ENCODE data around the gene HS6ST3. TPM values are rescaled to one million over a fixed set of nuclear protein-coding genes. Genes with fewer than 3 reads are reported as not detected.

The HS6ST3 gene
- total and polyA plus RNA-seq, 9 of the 15 experiments (the other 6 are each of a cell fraction or from before 2014, with no cell fraction given): not detected

GRCh38 chr13:96809366-96810096 lies 719.6 kb downstream of the HS6ST3 start:
- H2AFZ ChIP-seq (ENCODE audit: low read depth, low read length): no peak overlapping the region
- no peak overlapping the region for H3K9ac ChIP-seq (ENCODE audit: insufficient read depth in 1 of 2, low read depth in 2 of 2, low read length in 2 of 2)
- FAIRE-seq: no peak
- no peaks in the 10 kb centered on the region for H3K4me1 ChIP-seq (replicated peaks in 1 of 2; ENCODE audit: control insufficient read depth in 2 of 2, insufficient read depth in 2 of 2, low read length in 2 of 2)
- no peaks in the 10 kb centered on the region for H3K27me3 ChIP-seq (ENCODE audit: control insufficient read depth in 2 of 2, insufficient read depth in 2 of 2, low read length in 2 of 2)
- H3K36me3 ChIP-seq (ENCODE audit: control insufficient read depth, insufficient read depth, low read length): no peaks in the 10 kb centered on the region
- ATAC-seq: no peak
- H3K4me3 ChIP-seq: no peak overlapping the region
- TF ChIP-seq ZNF764 (CRISPR knock-in tag; IDR thresholded peaks at IDR 0.05; ENCODE audit: low read depth) (no peak), XRCC4 (IDR thresholded peaks at IDR 0.05; ENCODE audit: extremely low read depth, insufficient read depth, insufficient read length) (no peak), ZNF253 (CRISPR knock-in tag; conservative IDR thresholded peaks at IDR 0.05) (no peak), FOS (IDR thresholded peaks at IDR 0.05; ENCODE audit: extremely low read depth, insufficient read length) (no peak)
- no peaks in the 10 kb centered on the region for H3K79me2 ChIP-seq (ENCODE audit: control insufficient read depth, insufficient read depth, low read length)
- no peaks in the 10 kb centered on the region for H3K9me1 ChIP-seq (ENCODE audit: control insufficient read depth, insufficient read depth, low read length)
- no peak overlapping the region for H3K4me2 ChIP-seq (ENCODE audit: insufficient read depth, low read length)
- in situ Hi-C loops (cut with MboI): no loop called here
- H3K27ac ChIP-seq (ENCODE audit: extremely low read depth, low read depth, low read length): no peak overlapping the region
- H4K20me1 ChIP-seq (replicated peaks; ENCODE audit: control insufficient read depth, insufficient read depth, low read length): no peaks in the 10 kb centered on the region
- ChIA-PET POLR2A (no interaction called here), CTCF (ENCODE audit: low intra/inter-chr PET ratio) (no interaction called here)
- DNase-seq (ENCODE audit: extremely low read depth in 1 of 4, low spot score in 3 of 4): no peak
- 2% methylated on average over 5 of the region's 5 CpGs for WGBS (ENCODE audit: insufficient coverage, low coverage, missing lambda C conversion rate)
- BruUV-seq (replicated peaks): no TSS peak
- intact Hi-C loops (cut with micrococcal nuclease): no loop called here
- H3K9me3 ChIP-seq (replicated peaks; ENCODE audit: control insufficient read depth, insufficient read depth, low read depth, low read length): no peaks in the 10 kb centered on the region; the same call in 1 of the 2 replicates

GRCh38 chr13:96810104-96810503 lies 720.2 kb downstream of the HS6ST3 start:
- DNase-seq (ENCODE audit: extremely low read depth in 1 of 4, low spot score in 3 of 4) (no peak), FAIRE-seq (no peak), ATAC-seq (no peak)
- Histone ChIP-seq H3K36me3 (ENCODE audit: control insufficient read depth, insufficient read depth, low read length) (no peaks in the 10 kb centered on the region), H3K4me3 (no peak overlapping the region), H3K9me1 (ENCODE audit: control insufficient read depth, insufficient read depth, low read length) (no peaks in the 10 kb centered on the region), H3K79me2 (ENCODE audit: control insufficient read depth, insufficient read depth, low read length) (no peaks in the 10 kb centered on the region), H3K27ac (ENCODE audit: extremely low read depth, low read depth, low read length) (no peak overlapping the region), H3K4me1 (replicated peaks in 1 of 2; ENCODE audit: control insufficient read depth in 2 of 2, insufficient read depth in 2 of 2, low read length in 2 of 2) (no peaks in the 10 kb centered on the region), H3K9me3 (replicated peaks; ENCODE audit: control insufficient read depth, insufficient read depth, low read depth, low read length) (no peaks in the 10 kb centered on the region; the same call in 1 of the 2 replicates), H3K4me2 (ENCODE audit: insufficient read depth, low read length) (no peak overlapping the region), H3K9ac (ENCODE audit: insufficient read depth in 1 of 2, low read depth in 2 of 2, low read length in 2 of 2) (no peak overlapping the region), H3K27me3 (ENCODE audit: control insufficient read depth in 2 of 2, insufficient read depth in 2 of 2, low read length in 2 of 2) (no peaks in the 10 kb centered on the region), H4K20me1 (replicated peaks; ENCODE audit: control insufficient read depth, insufficient read depth, low read length) (no peaks in the 10 kb centered on the region), H2AFZ (ENCODE audit: low read depth, low read length) (no peak overlapping the region)
- BruUV-seq (replicated peaks): no TSS peak
- in situ Hi-C loops (cut with MboI) (no loop called here), intact Hi-C loops (cut with micrococcal nuclease) (no loop called here)
- ChIA-PET POLR2A (no interaction called here), CTCF (ENCODE audit: low intra/inter-chr PET ratio) (no interaction called here)
- WGBS (ENCODE audit: insufficient coverage, low coverage, missing lambda C conversion rate): 0% methylated on average over 4 of the region's 4 CpGs
- TF ChIP-seq ZKSCAN8 (CRISPR knock-in tag; IDR thresholded peaks at IDR 0.05): no peak
- no peak for TF ChIP-seq TBP (optimal IDR thresholded peaks at IDR 0.05; ENCODE audit: low read depth, low read length)
- TF ChIP-seq TAF1 (IDR thresholded peaks at IDR 0.05; ENCODE audit: control insufficient read depth, extremely low read depth, insufficient read depth, low read length, severe bottlenecking): no peak
- no peak for TF ChIP-seq ZFP1 (CRISPR knock-in tag; IDR thresholded peaks at IDR 0.05)
- TF ChIP-seq ZMIZ1 (IDR thresholded peaks at IDR 0.05; ENCODE audit: low read depth in 2 of 2, low read length in 2 of 2): no peak
- no peak for TF ChIP-seq CREB3 (tag; conservative IDR thresholded peaks at IDR 0.05; ENCODE audit: low read depth)
- TF ChIP-seq ZNF785 (CRISPR knock-in tag; IDR thresholded peaks at IDR 0.05): no peak
